Measurements from ENCODE around the gene SIL1.
"Not testable (repeated sequence)": the region's sequence is repeated elsewhere in the genome, so short reads cannot be mapped to it uniquely, and the experiment has no call there.

SIL1 gene

DNA sequence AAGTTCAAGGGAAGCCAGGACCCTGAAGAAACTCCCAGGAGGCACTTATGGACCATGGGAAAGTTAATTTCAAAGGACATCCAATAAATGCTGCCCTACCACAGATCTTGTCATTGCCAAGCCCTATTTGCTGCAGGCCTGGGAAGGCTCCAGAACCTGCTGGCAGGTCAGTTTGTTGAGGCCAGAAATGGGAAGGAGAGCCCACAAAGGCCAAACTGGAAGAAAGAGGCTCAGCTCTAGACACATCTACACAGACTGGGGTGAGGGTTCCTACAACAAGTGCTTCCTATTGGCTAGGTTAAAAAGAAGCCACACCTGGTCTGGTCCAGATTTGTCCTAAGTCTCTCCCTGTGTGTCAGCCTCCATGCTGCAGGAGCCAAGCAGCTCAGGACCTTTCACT is 94.4 kb downstream of the SIL1 start:
- DNase-seq = no peak

DNA sequence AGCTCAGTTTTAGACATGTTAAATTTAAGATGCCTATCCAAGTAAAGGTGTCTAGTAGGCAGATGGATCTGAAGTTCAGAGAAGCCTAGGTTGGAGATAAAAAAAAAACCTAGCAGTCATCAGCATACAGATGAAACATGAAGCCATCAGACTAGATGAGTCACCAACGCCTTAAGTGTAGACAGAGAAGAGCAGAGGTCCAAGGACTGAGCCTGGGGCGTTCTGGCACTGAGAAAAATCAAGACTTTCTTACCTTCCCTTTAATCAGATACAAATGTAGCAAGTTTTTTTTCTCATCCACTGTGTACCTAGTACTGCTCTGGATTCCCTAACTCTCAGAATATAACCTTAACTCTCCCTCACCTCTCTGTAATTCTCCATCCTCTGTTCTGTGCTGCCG is 97.3 kb downstream of the SIL1 start:
- DNase-seq = peak; percentile 45

DNA sequence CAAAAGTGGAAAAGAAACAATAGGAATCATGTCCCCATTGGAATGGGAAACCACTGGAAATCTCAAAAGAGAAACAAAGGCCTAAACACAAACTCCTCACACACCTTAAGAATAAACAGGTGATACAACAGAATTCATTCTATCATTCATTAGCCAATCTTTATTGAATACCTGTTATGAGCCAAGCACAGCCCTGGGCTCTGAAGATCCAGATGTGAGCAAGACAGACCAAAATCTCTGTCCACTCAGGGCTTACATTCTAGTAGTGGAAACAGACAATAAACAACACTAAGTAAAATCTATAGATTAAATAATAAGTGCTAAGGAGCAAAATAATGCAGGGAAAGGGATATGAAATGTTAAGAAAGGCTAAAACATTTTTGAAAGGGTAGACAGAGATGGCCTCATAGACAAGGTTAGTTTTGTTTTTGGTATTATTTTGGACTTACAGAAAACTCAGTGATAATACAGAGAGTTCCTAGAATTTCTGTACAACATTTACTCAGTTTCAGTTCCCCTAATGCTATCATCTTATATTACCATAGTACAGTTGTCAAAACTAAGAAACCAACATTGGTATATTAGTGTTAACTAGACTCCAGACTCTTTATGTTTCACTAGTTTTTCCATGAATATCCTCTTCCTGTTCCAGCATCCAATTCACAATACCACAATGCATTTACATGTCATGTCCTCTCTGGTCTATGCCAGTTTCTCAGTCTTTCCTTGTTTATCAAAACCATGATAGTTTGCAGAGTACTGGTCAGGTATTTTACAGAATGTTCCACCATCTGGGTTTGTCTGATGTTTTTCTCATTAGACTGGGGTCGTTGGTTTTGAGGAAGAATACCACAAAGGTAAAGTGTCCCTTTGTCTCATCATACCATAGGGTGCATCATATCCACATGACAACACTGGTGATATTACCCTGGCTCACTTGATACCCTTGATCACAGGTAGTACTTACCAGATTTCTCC is 103.7 kb downstream of the SIL1 start:
- DNase-seq = no peak

DNA sequence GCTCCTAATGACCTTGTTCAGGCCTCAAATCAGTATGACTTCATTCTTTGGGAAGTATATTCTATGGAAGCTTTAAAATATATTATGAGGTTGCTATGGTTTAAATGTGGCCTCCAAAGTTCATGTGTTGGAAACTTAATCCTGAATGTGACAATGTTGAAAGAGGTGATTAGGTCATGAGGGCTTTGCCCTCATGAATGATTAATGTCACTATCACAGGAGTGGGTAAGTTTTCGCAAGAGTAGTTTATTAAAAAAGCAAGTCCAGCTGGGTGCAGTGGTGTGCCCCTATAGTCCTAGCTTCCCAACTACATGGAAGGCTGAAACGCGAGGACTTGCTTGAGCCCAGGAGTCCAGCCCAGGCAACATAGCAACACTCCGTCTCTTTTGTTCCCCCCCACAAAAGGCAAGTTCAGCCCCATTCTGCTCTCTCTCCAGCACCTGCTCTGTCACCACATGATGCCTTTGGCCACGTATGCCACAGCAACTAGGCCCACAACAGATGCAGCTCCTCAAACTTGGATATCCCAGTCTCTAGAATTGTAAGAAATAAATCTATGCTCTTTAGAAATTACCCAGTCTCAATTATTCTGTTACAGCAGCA is 105.3 kb downstream of the SIL1 start:
- DNase-seq = peak; percentile 80

DNA sequence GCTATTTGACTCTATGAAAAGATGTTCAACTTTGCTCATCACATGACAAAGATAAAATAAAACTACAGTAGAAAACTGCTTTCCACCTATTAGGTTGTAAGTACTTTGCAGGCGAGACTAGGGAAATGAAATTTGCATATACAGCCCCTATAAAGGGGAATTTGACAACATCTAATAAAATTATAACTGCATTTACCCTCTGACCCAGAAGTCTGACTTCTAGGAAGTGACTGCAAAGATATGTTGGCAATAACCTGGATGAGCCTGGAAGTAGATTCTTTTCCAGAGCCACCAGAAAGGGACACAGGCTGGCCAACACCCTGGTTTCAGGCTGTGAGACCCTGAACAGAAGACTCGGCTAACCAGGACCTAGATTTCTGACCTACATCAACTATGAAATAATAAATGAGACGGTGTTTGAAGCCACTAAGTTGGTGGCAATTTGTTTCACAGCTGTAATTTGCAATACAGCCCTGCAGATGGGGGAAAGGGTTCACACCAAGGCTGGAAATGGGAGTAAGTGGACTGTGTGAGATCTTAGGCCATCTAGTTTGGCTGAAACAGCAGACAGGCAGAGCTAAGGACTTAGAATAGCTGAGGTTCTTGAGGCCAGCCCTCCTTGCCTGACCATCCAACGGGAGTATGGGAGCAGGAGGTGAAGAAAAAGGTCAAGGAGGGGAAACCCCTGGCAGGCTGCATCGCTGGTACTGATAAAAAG is 106.6 kb downstream of the SIL1 start:
- peak; percentile 52 for DNase-seq

DNA sequence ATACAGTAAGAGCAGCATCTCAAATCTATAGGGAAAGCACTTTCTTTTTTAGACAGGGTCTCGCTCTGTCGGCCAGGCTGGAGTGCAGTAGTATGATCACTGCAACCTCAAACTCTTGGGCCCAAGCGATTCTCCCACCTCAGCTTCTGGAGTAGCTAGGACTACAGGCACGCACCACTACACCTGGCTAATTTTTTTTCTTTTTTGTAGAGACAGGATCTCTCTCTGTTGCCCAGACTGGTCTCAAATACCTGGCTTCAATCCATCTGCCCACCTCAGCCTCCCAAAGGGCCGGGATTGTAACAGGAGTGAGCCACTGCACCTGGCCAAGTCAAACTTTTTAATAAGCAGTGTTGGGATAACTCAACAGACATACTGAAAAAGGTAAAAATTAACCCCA is 107.6 kb downstream of the SIL1 start:
- DNase-seq = no peak

DNA sequence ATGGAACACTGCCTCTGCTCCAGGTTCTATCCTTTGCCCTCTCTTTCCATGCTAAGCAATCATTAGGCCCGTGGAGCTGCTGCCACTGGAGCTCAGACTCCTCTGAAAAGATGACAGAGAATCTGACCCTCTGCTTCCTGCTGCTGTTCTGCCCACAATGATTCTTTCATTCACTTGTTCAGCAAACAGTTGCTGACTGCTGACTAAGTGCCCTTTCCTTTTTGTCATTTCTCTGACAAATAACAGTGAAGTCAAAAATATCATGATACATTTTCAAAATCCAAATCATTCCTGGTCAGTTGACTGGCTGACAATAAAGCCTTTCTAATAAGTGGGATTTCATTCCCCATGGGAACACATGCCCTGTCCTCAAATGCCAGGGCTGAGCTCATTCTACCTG is 110.1 kb downstream of the SIL1 start:
- DNase-seq = no peak

DNA sequence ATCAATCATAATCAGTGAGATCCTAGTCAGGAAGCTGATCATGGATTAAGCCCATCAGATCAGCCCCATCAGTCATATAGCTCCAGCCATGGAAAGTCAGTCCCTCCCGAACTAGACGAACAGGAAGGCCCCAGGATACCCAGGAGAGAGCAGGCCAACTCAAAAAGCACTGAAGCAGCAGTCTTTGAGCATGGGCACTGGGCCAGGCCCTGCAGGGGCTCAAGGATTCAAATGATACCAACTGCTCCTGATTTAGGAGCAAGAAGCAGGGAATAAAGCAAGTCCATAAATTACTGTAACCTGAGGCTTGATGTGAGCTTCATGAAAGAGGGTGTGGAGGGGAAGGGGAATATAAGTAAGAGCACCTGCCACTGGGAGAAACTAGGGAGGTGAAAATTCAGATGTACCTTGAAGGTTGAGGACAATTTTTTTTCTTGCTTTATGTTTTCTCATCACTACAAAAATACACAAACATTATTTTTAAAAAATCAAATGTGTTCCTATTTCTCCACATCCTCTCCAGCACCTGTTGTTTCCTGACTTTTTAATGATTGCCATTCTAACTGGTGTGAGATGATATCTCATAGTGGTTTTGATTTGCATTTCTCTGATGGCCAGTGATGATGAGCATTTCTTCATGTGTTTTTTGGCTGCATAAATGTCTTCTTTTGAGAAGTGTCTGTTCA is 115.2 kb downstream of the SIL1 start:
- no peak for DNase-seq

DNA sequence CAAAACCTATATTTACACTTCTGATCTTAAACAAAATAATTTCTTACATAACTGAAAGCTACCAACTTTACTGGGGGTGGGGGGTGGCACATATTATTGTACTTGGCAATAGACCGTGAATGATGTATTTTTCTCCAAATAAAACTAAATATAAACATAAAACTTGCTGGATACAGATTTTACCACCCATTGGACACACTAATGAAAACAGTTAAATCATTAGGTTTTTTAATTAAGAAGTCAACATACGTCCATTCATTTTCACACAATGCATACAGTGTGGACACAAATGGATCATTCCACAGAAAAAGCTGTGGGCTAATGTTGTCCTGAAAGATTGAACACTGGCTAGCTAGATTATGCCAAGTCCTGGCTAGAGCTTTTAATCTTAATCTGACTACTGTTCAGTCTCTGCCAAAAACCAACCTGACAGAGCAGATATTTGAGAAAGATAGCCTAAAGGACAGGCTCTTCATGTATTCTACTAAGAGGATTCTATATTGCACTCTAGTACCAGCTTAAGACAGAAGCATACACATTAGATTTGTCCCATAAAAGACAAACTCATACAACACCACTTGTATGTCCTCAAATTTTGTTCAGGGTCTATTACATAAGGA is 118.1 kb downstream of the SIL1 start:
- DNase-seq = no peak

DNA sequence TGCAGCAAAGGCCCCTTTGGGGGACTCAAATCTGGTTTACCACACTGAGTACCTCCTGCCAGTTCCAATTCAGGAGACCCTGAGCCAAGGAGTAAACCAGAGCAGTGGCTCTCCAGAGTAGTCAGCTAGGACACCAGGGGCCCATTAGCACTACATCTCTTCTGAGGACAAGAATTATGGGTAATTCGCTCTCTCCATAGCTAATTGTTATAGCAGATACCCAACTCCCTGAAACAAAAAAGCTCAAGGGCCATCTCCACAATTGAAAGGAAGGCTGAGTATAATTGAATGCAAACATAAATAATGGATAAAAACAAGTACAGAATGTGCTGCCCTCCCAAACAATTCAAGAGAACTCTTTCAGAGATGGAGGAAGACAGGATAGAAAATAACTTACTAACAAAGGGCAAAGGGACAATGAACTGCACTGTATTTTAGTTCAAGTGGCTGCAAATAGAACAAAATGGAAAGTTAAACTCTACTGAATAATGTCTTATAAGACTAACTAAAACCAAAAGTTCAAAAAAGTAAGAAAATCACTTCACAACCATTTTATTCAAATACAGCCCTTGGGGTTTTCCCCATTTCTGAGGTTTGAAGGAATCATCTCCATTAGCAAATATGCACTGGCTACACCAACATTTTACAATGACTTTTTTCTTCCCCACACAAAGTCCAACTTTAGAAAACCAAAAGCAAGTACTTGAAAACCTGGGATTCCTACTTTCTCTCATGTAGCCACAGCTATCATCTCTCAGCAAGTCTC is 118.8 kb downstream of the SIL1 start:
- DNase-seq = no peak

DNA sequence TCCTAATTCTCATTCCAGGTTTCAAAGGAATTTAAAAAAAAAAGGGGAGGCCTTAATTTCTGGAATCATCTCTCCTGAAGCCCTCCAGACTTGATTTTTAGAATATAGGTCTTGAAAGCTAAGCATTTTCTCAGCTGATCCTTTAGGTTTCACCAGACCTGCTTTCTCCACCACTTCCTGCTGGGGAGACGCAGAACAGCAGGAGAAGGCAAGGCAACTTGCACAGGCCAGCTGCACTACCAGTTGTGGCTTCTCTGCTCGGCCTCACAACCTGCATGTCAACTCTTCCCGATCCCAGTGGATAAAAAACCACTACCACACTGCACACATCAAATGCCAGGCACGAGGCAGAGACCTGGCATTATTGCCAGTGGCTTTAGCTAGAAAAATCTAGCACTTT is 119.8 kb downstream of the SIL1 start:
- DNase-seq = no peak

DNA sequence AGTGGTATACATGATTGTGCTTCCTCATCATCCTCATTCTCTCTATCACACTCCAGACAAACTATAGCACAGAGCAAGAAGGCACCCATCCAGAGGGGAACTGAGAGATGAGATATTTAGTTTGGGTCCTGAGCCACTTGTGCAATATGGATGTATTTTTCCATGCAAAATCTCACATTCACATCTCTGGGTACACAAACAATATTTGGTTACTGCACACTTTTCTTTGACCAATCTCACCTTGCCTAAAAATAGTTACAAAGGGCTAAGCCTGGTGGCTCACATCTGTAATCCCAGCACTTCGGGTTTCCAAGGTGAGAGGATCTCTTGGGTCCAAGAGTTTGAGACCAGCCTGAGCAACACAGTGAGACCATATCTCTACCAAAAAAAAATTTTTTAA is 120.3 kb downstream of the SIL1 start:
- no peak for DNase-seq

DNA sequence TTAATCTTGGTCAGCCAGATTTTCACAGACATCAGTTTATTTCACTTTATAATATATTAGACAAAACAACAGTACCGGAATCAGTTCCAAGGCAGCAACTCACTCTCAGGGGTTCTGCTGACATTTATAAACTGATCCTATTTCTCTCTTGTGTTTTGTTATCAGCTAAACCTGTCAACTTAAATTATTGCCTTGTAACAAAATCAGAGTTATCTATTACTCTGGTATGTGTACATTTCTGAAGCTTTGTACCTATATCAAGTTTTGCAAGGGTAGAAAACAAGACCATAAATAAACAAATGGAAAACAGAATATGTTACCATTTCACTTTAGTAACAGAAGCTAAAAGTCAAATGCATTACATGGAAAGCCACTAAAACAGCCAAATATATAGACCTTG is 122.1 kb downstream of the SIL1 start:
- no peak for DNase-seq

DNA sequence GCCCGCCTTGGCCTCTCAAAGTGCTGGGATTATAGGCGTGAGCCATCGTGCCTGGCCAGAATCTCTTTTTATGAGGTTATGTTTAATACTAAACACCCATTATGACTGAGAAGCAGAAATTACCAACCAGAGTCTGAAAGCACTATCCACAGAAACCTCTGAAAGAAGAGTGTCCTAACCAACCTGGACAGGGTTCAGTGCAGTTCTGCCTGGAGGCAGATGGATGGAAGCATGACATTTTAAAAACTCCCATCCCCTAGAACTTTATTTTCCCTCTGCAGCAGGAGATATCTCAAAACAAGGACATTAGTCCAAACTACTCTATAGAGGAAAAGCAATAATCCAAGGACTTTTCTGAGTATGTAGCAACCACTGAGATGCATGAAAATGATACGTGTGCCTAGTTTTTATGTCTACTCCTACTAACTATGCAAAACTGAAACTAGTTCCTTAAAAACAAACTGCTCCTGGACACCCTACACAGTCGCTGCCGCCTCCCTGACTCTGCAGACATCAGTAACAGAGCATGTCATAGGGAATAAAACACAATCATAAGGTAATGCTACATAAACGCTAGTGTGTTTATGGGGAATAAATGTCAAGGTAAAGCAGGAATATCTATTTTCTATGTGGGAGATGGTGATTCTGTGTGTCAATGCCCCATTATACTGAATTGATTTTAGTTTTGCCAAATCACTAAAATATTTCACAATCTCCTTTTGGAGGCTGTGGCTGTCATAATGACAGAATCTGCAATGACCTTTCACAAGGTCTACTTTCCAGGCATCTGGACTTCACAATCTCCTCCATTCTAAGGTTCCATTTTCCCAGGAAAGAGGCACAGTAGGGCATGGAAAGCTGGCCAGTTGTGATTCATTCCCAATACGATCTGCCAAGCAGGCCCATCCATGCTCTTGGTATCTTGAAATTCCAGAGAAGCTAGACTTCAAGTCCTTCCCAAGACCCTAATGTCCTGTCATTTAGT is 122.8 kb downstream of the SIL1 start:
- DNase-seq = no peak

DNA sequence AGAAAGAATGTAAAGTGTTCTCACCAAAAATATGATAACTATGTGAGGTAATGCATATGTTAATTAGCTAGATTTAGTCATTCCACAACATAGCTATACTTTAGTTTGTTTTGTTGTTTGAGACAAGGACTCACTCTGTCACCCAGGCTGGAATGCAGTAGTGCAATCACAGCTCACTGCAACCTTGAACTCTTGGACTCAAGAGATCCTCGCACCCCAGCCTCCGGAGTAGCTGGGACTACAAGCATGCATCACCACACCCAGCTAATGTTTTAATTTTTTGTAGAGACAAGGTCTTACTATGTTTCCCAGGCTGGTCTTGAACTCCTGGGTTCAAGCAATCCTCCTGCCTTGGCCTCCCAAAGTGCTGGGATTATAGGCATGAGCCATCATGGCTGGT is 124.2 kb downstream of the SIL1 start:
- DNase-seq = not testable (repeated sequence)

DNA sequence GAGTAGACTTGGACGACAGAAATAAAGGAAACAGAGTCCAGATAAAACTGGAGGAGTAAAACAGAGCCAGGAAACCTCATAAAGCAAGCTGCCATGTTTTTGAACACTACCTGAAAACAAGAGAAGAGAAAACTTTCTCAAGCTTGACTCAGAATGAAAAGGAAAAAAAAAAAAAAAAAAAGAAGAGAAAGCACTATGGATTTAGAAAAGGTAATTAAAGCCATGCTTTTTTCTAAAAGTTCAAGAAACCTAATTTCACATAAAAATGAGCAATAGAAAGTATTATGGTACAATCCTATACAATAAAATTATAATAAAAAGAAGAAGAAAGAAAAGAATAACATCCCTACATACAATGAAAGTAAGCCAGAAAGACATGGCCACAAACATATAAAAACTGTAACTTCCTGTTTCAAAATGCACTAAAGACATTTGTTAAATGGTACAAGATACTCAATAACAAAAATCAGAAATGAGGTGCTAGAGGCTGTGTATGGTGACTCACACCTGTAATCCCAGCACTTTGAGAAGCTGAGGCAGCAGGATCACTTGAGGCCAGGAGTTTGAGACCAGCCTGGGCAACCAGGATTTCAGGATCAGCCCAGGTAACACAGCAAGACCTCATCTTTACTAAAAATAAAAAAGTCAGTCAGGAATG is 129.5 kb downstream of the SIL1 start:
- DNase-seq = no peak

DNA sequence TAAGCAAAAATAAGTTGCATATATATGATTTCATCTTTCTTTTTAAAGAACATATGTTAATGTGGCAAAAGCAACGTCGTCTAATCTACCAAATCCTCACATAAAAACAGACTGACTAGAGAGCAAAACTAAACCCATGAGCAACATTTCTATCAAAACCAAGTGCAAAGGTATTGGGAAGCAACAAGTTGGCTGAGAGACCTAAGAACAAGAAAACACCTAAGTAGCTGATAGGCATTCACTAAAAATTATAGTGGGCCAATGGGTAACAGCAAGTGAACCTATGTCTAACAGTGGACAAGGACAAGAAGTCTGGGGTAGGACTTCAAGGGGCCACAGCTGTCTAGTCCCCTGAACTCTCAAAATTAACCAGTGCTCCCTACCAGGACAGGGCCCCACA is 130.1 kb downstream of the SIL1 start:
- no peak for DNase-seq

DNA sequence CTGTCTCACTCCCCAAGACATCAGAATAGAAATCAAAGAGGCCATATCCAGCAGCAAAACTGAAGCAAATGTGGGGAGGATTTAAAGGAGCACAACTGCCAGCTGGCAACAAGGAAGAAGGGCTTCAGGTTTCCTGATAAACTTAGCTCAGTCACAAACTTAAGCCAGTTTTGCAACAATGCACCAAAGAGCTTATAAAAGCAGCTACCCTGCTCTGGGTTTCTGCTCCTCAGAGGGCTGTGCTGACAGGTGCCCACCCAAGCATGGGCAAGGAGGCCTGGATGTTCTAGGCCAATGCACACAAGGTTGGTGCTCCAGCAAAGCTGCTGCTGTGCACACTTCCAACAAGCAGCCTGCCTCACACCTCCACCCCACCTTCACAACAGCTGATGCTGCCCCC is 132.9 kb downstream of the SIL1 start:
- DNase-seq = no peak

DNA sequence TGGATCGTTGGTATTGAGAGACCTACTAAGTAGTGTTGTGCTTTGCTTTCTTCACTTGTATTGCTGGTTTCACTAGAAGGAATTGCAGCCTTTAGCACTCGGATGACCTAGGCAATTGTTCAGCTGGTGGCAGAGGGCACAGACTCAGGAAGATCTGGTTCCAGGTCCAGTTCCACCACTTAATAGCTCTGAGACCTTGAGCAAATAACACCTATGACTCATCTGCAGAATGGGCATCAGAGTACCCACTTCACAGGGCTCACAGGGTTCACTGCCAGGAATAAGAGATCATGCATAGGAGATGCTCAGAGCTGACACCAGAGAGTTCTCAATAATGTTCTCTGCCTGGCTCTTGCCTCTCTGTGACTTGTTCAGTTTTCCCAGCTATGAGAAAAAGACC is 133.6 kb downstream of the SIL1 start:
- DNase-seq = no peak

DNA sequence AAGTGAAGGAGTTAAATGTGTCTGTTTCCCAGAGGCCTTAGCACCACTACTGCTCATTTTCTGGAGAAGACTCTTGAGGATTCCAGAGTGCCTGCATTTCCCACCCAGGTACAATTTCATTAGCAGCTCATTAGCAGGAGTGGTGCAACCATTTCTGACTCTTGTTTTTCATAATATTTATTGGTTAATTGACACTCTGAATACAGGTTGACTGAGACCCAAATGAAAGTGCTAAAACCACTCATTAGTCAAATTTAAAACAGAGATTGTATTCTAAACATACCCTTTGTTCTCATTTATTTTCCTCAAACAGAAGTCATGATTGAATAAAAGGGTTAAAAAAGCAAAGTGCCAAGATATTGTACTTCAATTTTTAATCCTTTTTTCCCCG is 134.5 kb downstream of the SIL1 start:
- DNase-seq = no peak
